ENCODE results near the gene ARGLU1. TPM values are rescaled to one million over a fixed set of nuclear protein-coding genes. Genes with fewer than 3 reads are reported as not detected.

The ARGLU1 gene
- total RNA-seq, 1 experiment from 2014 or later = 115 TPM

- DNase-seq (ENCODE audit: low spot score) = no peak
- Mint-ChIP-seq H3K4me3 (no peak overlapping the region), H3K4me1 (peaks cover 22% of the 10 kb centered on the region), H3K27me3 (ENCODE audit: low read depth) (peaks cover 2% of the 10 kb centered on the region; the same call in 1 of the 2 replicates), H3K36me3 (peaks cover 23% of the 10 kb centered on the region), H3K27ac (no peak overlapping the region), H3K9me3 (no peaks in the 10 kb centered on the region)
- ChIA-PET POLR2A (no interaction called here), CTCF (no interaction called here)
- no peak for TF ChIP-seq CREB1 (CRISPR knock-in tag; IDR thresholded peaks at IDR 0.05)
- no peak for ATAC-seq
These were observed 27.3 kb downstream of the ARGLU1 start for GRCh38 chr13:106540613-106541012.

- ChIA-PET POLR2A (no interaction called here), CTCF (interaction anchor here (0.6 to 3.9 kb wide), 4 partner anchors 28 to 690 kb away, joined by 4 to 28 read pairs (median 7); no protein-coding TSS in a partner anchor)
- DNase-seq (ENCODE audit: low spot score) = no peak
- no peak for ATAC-seq
- Mint-ChIP-seq H3K27ac (peak overlapping the region; percentile 33; the same call in 1 of the 2 replicates), H3K9me3 (no peaks in the 10 kb centered on the region), H3K36me3 (peaks cover 10% of the 10 kb centered on the region), H3K4me1 (peaks cover 27% of the 10 kb centered on the region), H3K27me3 (ENCODE audit: low read depth) (peaks cover 10% of the 10 kb centered on the region), H3K4me3 (no peak overlapping the region)
- TF ChIP-seq RELA (CRISPR knock-in tag; IDR thresholded peaks at IDR 0.05; ENCODE audit: borderline replicate concordance) (no peak), GTF2I (CRISPR knock-in tag; conservative IDR thresholded peaks at IDR 0.05) (no peak), IRF1 (CRISPR knock-in tag; IDR thresholded peaks at IDR 0.05) (no peak), ZNF416 (CRISPR knock-in tag; IDR thresholded peaks at IDR 0.05) (no peak), ZBTB43 (CRISPR knock-in tag; IDR thresholded peaks at IDR 0.05) (no peak), ZNF423 (CRISPR knock-in tag; IDR thresholded peaks at IDR 0.05) (no peak), ETV6 (CRISPR knock-in tag; IDR thresholded peaks at IDR 0.05) (no peak), NR3C1 (CRISPR knock-in tag; conservative IDR thresholded peaks at IDR 0.05; ENCODE audit: low read depth) (no peak), ZNF232 (CRISPR knock-in tag; IDR thresholded peaks at IDR 0.05) (no peak)
These were observed 30.4 kb downstream of the ARGLU1 start for GRCh38 chr13:106537521-106537920.

GRCh38 chr13:106536244-106537034 lies 31.5 kb downstream of the ARGLU1 start:
- peak overlapping the region; percentile 81 for H3K4me3 Mint-ChIP-seq
- peaks cover 37% of the 10 kb centered on the region for H3K4me1 Mint-ChIP-seq
- H3K9me3 Mint-ChIP-seq = no peaks in the 10 kb centered on the region
- ATAC-seq (peak; percentile 17), DNase-seq (ENCODE audit: low spot score) (peak; percentile 94)
- CTCF ChIA-PET = interaction anchor here (0.6 to 3.9 kb wide), 12 partner anchors 10 to 1763 kb away, joined by 3 to 28 read pairs (median 4); partner anchors contain the start of gene ARGLU1
- peaks cover 10% of the 10 kb centered on the region for H3K27me3 Mint-ChIP-seq (ENCODE audit: low read depth)
- POLR2A ChIA-PET = interaction anchor here (0.6 to 1.5 kb wide), 8 partner anchors 12 to 608 kb away, joined by 3 to 6 read pairs (median 3); partner anchors contain the start of gene ARGLU1
- H3K36me3 Mint-ChIP-seq = peaks cover 7% of the 10 kb centered on the region; the same call in 1 of the 2 replicates
- H3K27ac Mint-ChIP-seq = peak overlapping the region; percentile 72; the same call in 1 of the 2 replicates
- TF ChIP-seq NFYB (CRISPR knock-in tag; conservative IDR thresholded peaks at IDR 0.05; ENCODE audit: low read depth) (no peak), USF1 (CRISPR knock-in tag; IDR thresholded peaks at IDR 0.05) (no peak), ZBTB43 (CRISPR knock-in tag; IDR thresholded peaks at IDR 0.05) (peak; percentile 21; the same call in 1 of the 2 replicates), USF2 (CRISPR knock-in tag; IDR thresholded peaks at IDR 0.05) (no peak), OVOL2 (CRISPR knock-in tag; IDR thresholded peaks at IDR 0.05; ENCODE audit: borderline replicate concordance) (no peak), RORB (CRISPR knock-in tag; IDR thresholded peaks at IDR 0.05) (no peak), SMAD3 (CRISPR knock-in tag; IDR thresholded peaks at IDR 0.05; ENCODE audit: borderline replicate concordance) (no peak), NR2C2 (CRISPR knock-in tag; IDR thresholded peaks at IDR 0.05) (no peak), PRRX2 (CRISPR knock-in tag; IDR thresholded peaks at IDR 0.05) (no peak), ATF6 (CRISPR knock-in tag; IDR thresholded peaks at IDR 0.05) (no peak), FOXK1 (CRISPR knock-in tag; IDR thresholded peaks at IDR 0.05) (no peak), KAT7 (CRISPR knock-in tag; IDR thresholded peaks at IDR 0.05; ENCODE audit: borderline replicate concordance) (no peak), ZNF671 (CRISPR knock-in tag; IDR thresholded peaks at IDR 0.05) (no peak), GTF2I (CRISPR knock-in tag; conservative IDR thresholded peaks at IDR 0.05) (no peak), ZNF416 (CRISPR knock-in tag; IDR thresholded peaks at IDR 0.05) (no peak), NFATC4 (CRISPR knock-in tag; IDR thresholded peaks at IDR 0.05) (no peak)

Measured in WTC11 (cell line).